ENCODE measurements around the gene SIRT7.
A peak's percentile ranks its signal among the peaks of the same experiment; 100 is the strongest.

Gene SIRT7

DNA sequence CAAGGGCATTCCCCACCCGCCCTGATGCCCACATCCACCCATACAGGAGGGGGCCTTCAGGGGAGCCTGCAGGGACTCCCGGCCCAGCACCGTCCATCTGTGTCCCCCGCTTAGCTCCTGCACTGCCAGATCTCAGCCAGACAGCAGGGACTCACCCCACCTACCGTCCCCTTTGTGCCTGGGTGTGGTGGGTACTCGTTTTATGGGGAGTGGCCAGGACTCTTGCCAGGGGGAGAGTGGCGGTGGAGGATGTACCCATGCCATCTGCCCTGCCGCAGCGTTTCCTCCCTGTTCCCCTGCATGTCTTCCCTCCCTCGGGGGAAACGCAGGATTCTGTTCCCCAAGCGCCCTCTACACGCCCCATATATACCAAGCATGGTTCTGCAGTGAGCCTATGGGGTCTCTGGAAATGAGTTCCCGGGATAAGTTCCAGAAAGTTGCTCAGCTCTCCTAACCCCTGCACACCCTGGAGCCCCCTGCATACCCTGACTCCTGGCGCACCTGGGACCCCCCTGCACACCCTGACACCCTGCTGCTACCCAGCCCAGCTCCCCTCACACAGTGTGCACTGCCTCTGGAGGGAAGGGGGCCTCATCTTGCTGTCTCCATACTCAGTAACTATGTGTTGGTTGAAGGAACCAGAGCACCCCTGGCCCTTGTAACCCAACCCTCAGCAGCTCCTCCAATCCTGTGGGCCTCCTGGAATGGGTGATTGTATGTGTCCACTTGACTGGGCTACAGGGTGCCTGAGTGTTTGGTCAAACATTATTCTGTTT lies 13.8 kb upstream of the SIRT7 start:
- DNase-seq = no peak

DNA sequence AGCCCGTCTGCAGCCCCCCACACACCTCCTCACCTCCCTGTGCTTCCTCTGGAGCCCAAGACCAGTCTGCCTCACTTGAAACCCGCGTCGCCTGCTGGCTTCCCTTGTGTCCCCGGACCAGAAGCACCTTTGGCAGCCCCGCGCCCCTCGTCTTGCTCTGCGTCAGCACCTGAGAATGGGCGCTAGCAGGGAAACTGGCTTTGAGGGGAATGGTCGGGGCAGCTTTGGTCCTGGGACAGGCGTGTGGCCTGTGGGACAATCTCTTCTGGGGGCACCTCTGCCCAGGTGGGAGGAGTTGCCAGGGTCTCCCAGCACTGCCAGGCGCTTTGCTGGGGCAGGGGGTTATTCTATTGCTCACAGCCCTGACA lies 13.2 kb upstream of the SIRT7 start:
- no peak for DNase-seq

DNA sequence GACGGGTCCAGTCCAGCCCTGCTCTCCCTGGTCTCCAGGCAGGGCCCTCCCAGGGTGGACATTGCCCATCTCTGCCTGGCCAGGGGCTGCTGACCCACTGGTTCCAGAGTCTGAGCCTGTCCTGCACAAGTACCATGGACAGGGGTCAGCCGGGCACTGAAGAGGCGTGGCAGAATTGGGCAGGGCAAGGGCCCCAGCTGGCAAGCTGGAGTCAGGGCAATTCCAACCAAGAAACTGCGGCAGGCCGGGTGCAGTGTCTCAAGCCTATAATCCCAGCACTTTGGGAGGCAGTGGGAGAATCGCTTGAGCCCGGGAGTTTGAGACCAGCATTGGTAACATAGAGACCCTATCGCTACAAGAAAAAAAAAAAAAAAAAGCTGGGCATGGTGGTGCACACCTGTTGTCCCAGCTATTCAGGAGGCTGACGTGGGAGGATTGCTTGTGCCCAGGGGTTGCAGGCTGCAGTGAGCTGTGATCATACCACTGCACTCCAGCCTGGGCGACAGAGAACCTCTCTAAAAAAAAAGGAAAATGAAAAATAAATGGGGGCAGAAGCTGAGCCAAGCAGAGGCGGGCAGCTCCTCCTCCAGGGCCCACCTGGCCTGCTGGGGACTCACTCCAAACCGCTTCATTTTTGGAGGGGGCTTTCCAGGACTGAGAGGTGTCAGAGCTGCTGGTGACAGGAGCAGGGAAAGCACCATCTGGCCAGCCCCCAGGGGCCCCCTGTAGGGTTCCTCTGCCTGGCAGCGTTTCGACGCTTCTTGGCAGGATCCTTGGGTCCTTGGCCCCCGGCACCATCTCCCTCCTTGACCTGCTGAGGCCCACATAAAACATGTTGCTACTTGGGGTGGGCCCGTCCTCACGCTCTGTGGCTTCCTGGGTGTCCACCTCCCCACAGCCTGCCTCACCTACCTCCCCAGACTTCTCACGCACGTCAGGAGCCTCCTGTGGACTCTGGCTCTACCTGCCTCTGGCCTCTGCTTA lies 12.5 kb upstream of the SIRT7 start:
- no peak for DNase-seq

DNA sequence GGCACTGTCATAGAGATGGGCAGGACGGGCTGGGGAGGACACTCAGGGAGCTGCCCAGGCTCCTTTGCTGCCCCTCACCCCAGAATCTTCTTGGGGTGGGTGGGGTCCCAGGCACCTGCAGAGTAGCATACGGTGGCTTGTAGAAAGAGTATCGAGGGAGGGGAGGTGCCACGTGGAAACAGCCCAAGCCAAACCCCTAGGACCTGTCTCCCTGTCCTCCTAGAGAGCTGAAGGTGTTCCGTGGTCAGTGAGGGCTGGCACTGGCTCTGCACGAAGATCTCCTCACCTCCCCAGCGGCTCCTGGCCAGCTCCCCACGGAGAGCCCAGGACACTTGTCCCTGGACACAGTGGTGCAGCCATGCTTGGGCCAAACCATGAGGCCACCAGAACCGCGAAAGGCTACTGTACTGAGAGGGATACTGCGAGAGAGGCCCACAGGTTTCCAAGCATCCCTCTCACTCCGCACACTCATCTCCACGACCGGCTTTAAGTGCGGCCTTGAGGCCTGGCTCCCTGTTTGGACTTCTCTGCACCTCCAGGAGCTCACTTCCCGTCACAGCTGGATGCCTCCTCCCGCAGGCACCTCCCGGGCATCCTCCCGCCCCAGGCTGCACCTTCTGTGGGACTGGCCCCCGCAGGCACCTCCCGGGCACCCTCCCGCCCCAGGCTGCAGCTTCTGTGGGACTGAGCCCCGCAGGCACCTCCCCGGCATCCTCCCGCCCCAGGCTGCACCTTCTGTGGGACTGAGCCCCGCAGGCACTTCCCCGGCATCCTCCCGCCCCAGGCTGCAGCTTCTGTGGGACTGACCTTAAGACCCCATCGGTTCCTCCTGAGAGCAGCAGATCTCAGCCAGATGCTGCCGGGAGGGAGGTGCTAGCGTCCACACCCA lies 11.5 kb upstream of the SIRT7 start:
- DNase-seq = no peak

DNA sequence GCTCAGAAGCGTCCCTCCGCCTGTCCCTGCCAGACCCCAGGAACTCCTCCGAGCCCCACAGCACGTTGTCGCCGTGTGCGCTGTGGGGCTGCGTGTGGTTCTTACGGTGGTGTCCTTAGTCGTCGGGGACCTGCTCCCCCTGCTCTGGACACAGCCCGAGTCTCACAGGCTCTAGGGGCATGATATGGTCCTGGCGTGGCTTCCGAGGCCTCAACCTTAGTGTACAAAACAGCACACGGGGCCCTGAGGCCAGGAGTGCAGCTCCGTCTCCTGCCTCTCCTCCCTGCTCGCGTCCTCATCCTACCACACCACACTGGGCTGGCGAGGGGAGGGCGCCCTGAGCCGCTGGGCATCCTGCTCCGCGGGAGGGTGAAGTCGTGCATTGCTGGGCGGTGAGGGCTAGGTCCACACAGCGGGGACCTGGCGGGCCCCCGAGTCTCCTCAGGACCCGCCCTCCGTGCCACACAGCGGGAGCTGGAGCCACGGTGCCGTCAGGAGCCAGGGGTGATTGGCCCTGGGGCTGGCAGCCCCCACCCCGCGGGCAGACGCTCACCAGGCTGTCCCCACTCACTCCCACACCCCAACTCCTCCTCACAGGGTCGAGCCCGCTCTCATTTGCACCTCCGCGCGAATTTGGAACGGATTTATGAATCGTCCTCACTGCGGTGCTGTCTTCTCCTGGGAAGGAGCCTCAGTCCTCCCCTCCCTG lies 10.7 kb upstream of the SIRT7 start:
- no peak for DNase-seq

DNA sequence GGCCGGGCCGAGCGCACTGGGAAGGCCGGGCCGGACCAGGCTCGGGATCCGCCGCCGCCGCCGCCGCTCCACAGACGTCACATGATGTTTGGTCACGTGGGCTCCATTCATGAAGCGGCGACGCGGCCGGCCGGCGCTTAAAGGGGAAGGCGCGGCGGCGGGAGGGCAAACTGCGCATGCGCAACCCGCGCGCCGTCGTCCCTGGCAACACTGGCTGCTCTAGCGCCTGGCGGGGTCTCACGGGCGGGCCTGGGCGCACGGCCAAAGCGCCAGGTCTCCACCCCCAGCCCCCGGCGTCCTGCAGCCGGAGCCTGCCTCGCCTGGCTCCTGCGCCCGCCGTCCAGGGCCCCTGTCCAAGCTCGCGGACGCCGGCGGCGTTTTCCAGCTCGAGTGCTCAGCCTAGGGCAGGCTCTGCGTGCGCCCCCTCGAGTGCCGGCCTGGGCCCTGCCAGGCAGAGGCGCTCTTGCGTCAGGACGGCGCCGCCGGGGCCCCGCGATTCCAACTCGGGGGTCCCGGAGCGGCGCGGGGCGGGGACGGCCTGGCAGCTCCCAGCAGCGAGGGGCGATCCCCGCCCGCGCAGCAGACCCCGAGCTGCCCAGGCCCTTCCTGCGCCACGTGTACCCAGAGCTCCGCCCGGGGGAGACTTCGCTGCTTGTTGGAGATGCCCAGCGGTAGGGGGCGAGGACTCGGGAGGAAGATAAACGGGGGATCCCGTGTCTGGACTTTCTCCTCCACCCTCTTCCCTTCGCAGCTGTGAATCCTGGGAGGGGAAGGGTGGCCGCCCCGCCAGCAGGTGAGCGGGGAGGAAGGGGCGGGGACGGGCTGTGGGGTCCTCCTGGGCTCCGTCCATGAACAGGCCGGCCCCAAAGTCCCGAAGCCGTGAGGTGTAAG lies 9.9 kb upstream of the SIRT7 start, which contains the start of gene MAFG:
Gene MAFG (minus strand): TSS at position 83 of the 891 bp plus-strand sequence. CDS start 4,550 bp downstream, outside the sequence.
- DNase-seq = peak; percentile 92

DNA sequence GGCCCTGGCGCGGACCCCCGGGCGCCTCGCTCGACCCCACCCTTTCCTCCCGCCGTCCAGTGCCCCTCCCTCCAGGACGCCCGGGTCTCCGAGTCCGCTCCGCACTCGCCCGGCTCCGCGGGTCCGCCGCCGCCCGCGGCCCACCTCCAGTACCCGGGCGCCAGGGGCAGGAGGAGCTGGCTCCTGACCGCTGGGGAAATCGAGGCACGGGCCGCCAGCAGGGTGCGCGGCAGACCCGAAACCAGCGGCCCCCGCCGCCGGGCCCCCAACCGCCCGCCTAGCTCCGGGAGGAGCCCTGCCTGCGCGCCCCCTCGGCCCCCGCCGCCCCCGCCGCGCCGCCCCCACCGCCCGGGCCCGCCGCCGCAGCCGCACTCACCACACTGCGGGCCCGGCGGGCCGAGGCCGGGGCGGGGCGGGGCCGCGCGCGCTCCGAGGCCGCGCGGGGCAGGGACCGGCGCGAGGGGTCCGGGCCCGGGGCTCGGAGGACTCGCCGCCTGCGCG lies 9.2 kb upstream of the SIRT7 start:
- no peak for DNase-seq

DNA sequence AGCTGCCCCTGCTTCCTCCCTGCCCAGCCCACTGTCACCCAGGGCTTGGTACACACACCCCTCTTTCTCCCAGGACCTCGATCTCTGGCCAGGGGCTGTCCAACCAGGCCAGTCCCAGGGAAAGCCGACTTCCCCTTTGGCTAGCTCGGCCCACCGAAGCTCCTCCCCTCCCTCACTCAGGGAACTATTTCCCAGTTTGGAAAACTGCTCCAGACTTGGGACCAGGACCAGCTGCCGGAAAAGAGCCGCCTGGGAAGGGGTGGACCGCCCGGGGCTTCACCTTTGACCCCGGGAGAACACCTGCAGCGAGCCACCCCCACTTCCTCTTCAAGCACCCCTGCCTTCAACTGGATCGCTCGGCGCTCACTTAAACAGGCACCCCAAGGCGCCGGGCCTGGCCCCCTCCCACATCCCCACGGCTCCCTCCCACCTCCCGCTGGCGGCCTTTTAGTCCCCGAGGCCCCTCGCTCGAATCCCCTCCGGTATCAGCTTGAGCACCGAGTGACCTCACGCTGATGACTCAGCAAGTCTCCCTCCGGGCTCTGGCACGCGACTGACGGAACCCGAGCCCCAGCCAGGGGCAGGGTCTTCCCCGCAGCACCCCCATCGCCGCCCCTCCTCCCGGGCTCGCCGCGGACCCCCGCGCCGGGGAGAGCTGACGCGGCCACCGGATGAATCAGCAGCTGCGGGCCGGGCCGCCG lies 8.6 kb upstream of the SIRT7 start:
- DNase-seq = peak; percentile 82

DNA sequence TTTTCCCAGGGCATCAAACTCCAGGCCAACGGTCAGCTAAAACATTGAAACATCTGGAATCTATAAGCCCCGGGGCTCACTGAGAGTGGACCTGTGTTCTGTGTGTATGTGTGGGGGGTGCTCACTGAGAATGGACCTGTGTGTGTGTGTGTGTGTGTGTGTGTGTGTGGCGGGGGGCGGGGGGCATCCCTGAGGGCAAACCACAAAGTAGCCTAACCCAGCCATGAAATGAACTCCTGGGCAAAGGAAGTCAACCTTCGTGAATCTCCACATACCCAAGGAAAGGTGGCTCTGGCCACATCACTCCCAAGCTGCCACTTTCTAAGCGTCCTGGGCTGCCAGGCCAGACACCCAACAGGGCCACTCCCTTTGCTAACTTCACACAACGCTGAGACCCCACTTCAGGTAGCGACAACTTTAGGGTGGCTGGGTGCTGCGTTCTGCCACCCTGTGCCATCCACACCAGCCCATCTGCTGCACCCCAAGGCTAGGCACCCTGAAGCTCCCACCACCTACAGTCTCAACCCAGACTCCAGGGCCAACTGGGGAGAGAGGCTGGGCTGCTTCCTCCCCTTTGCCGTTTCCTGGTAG lies 8.0 kb upstream of the SIRT7 start:
- no peak for DNase-seq

DNA sequence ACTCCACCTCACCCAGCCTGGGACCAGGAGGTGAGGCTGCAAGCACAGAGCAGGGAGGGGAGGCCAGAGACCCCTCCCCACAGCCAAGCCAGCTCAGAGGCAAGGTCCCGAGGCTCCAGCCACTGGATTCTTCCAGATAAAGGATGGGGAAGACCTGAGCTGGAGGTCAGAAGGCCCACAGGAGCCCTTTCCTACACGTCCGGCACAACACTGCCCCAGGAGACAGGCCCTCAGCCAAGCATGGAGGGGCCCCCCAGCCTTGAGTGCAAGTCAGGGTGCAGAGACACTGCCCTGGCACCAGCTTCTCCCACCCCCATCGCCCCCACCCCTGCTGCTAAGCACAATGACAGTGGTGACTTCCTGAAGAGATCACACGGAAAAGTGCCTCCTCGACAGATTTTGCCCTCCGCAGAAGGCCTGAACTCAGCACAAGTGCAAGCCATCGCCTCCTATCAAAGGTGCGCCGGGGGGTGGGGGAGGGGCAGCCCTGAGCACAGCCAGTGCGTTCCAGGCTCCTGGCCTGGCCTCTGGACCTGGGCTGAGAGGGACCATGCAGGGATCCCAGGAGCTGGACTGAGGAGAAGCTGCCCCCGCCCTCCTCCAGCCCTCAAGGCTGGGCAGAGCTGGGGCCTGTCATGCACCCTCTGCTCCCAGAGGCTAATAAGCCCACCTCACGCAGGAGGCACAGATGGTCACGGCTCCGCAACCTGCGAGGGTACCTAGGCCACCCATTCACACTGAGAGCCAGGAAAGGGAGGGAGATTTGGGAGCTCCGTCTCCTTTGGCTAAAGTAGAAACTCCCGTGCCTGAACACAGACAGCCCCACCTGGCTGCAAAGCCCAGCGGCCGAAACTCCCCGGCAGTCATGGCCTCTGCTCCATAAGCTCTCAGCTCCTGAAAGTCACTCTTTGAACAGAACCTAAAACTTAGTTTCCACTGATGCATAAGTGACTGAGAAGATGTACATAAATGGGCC lies 6.9 kb upstream of the SIRT7 start:
- DNase-seq = peak; percentile 40

DNA sequence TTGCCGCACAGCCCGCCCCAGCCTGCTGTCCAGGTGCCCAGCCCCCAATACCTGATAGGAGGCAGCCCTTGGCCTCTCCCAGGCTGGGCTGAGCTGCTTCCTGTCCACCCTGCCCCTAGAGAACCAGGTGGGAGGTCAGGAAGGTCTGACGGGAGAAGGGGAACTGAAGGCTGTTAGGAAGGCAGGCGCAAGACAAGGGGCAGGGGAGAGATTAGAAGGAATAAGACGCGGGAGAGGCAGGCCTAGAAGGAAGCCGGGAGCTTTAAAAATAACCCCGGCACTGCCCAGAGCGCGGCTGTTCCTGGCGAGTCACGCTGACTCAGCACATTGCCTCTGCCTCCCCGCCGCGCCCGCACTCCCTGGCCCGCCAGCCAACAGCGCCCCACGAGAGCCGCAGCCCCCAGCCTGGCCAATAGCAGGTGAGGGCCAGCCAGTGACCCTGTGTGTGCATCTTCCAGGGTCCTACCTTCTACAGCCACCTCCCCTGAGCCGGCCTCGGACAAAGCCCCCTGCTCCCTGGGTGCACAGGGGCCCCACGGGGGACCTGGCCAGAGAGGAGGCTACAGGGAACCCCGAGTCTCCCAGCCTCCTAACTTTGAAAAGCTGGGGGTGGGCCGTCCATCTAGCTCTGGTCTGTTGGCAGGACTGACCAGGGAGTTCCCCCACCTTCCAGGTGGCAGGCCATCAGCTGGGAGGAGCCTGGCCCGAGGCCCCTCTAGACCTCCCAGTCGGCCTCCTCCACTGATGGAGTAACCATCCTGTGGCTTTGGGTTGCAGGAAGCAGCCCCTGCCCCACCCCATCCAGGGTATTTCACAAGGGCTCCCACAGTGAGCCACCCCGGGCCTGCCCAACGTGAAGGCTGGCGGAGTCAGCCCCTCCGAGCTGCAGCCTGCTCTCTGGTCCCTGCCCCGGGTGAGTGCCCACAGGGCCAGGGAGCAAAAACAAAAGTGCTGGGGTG lies 5.6 kb upstream of the SIRT7 start:
- no peak for DNase-seq

DNA sequence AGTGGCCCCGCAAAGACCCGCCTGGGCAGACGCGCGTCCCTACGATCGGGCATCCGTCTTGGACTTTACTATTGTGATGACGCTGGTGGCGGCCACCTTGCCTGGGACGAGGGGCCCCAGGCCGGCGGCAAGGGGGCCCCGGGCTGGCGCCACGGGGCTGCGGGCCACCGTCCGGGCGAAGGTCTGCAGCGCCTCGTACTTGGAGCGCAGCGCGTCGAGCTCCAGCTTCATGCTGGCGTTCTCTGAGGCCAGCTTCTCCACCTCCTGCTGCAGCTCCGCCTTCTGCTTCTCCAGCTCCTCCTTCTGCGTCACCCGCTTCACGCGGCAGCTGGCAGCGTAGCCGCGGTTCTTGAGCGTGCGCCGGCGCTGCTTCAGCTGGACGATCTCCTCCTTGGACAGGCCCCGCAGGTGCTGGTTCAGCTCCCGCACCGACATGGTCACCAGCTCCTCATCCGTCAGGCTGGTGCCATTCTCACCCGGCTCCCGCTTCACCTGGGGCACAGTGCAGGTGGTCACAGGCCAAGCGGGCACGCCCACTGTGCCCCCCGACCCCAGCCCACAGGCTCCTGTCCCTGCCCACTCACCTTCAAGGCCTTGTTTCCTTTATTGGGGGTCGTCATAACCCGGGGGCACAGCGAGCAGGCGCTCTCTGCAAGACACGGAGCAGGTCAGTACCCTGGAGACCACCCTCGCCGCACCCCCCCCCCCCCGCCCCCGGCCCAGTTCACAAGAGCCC lies 4.8 kb upstream of the SIRT7 start:
- DNase-seq = no peak

DNA sequence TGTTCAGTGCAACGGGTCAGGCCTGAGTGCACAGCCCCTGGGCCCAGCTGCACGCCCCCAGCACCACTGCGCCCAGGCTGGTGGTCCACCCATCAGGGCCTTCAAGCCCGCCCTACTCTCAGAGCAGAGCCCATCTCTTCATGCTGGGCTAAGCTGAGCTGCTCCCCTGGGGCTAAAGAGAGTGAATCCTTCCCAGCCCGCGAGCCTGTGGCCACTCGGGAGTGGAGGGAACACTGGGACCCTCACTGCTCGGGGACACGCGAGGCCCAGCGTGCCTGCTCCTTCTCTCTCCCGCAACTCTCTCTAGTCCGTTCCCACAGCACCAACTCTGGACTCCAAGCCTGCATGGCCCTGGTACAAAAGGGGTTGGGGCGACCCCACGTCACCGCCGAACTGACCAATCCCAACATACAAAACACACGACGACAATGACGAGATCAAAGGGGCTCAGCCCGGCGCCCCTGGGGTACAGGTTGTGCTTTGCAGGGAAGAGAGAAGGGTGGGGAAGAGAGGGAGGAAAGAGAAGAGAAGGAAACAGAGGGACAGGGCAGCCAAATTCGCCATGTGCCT lies 4.1 kb upstream of the SIRT7 start:
- DNase-seq = no peak

DNA sequence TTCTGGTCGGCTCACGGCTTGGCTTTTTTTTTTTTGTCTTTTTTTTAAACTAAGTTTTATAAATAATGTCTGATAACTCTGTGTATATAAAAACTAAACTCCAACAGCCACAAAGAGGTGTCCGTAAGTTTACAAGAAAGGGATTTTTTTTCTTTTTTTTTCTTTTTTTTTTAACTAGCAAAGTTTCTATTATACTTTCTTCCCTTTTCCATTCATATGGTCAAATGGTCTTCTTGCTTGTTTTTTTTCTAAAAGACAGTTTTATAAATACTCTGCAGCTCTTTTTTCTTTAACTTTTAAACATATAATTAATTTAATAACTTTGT lies 3.5 kb upstream of the SIRT7 start:
- DNase-seq = no peak

DNA sequence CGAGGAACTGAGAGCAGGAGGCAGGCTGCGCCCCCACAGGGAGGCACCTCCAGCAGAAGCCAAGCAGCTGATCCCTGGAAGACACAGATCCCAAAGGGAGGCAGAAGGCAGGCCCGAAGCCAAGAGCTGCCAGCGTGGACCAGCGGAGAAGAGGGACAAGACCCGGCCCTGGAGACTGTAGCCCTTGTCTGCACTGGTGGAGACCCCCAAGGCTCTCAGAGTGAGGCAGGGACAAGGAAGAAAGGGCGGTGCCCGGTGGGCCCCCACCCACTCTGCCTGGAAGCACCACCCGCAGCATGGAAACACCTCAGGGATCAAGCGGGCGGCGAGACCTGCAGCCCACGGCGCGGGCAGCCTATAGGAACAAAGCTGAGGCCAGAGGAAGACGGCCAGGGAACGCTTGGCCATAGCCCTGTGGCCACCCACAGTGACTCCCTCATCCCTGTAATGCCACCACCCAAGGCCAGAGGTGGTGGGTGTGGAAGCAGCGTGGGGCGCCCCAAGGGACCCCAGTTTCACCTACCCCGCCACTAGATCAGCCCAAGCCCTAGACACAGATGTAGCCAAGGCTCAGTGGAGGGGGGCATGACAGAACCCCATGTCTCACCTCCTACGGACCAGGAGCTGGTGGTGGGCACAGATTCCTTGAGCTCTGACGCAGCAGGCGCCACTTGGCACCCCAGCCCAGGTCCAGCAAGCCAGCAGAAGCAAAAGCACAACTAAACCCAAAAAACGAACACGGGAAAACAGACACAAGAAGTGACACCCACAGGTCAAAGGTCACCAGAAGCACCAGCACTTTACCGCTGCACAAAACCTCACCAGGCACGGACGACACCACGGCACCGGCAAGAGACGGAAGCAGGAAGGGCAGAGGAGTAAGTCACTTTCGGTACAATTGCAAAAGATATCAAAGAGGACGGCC lies 2.9 kb upstream of the SIRT7 start:
- no peak for DNase-seq
